ENCODE measurements around the gene KRT77. TPM values are rescaled to one million over a fixed set of nuclear protein-coding genes. Genes with fewer than 3 reads are reported as not detected.

KRT77 gene
- total RNA-seq, 4 donors from 2014 or later: not detected

DNA sequence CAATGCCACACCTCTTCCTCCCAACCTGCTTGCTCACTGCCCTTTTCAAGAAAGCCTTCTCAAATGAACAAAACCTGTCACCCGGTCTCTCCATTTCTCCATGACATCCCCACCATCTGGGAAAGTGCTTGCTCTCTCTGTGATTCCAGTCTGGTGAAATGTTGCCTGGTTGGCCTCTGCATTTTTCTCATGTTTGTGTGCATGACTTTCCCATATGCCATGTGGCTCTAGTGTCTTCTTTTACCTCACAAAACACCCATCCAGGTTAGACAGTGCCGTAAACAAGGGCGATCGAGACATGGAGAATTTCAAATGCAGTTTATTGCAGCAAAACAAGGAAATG is 28.9 kb downstream of the KRT77 start:
- Histone ChIP-seq H3K4me1 (no peaks in the 10 kb centered on the region), H3K27ac (no peak overlapping the region), H3K9me3 (no peaks in the 10 kb centered on the region), H3K36me3 (no peaks in the 10 kb centered on the region), H3K4me3 (no peak overlapping the region), H3K27me3 (peaks cover 3% of the 10 kb centered on the region)
- TF ChIP-seq POLR2A (IDR thresholded peaks at IDR 0.05) (no peak), EP300 (IDR thresholded peaks at IDR 0.05; ENCODE audit: low read depth) (no peak), POLR2AphosphoS5 (IDR thresholded peaks at IDR 0.05) (no peak)
- TF ChIP-seq, protein P1, sequence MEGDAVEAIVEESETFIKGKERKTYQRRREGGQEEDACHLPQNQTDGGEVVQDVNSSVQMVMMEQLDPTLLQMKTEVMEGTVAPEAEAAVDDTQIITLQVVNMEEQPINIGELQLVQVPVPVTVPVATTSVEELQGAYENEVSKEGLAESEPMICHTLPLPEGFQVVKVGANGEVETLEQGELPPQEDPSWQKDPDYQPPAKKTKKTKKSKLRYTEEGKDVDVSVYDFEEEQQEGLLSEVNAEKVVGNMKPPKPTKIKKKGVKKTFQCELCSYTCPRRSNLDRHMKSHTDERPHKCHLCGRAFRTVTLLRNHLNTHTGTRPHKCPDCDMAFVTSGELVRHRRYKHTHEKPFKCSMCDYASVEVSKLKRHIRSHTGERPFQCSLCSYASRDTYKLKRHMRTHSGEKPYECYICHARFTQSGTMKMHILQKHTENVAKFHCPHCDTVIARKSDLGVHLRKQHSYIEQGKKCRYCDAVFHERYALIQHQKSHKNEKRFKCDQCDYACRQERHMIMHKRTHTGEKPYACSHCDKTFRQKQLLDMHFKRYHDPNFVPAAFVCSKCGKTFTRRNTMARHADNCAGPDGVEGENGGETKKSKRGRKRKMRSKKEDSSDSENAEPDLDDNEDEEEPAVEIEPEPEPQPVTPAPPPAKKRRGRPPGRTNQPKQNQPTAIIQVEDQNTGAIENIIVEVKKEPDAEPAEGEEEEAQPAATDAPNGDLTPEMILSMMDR (IDR thresholded peaks at IDR 0.05): no peak
- WGBS, 2 donors (ENCODE audit: low coverage in 1 of 2): 84 to 89% methylated on average over 4 of the region's 4 CpGs
- in situ Hi-C loops (cut with MboI; ENCODE audit: low pct_ligation_motif_present in 1 of 4, low pct_unique_long_range_greater_than_20kb in 1 of 4, low sequenced_read_pairs in 3 of 4) (no loop called here), intact Hi-C loops (cut with DNase I; ENCODE audit: low total_unique reads) (no loop called here)
- DNase-seq: no peak

DNA sequence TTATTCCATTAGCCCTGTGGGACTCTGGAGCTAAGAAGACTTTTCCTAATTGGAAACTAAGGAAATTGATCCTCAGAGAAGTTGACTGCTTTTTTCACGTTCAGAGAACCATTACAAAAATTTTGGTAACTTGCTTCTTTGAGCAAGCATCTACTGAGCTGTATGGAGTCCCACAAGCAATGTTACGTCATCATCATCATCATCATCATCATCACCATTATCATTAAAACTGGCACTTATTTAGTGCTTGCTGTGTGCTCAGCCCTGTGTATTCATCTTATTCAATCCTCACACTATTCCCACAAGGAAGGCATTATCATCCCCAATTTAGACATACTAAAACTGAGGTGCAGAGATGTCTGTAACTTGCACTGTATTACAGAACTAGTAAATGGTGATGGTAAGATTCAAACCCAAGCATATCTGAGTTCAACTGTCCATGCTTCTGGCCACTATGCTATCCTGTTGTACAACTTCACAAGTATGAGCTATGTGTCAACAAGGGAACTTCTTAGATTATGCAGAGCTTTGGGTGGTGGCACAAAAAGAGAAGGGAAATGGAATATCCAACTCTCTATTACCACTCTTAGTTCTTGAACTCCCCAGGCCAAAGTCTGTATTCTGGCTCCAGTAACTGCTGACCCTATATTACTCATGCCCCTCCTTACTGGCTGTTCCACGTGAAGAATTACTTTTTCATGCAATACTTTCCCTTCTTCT is 29.5 kb downstream of the KRT77 start:
- no peak for DNase-seq
- Histone ChIP-seq H3K9me3 (no peaks in the 10 kb centered on the region), H3K36me3 (no peaks in the 10 kb centered on the region), H3K4me1 (no peaks in the 10 kb centered on the region), H3K27me3 (peaks cover 3% of the 10 kb centered on the region), H3K27ac (no peak overlapping the region), H3K4me3 (no peak overlapping the region)
- WGBS, 2 donors (ENCODE audit: low coverage in 1 of 2): 61 to 65% methylated on average over 3 of the region's 3 CpGs
- intact Hi-C loops (cut with DNase I; ENCODE audit: low total_unique reads): no loop called here
- in situ Hi-C loops (cut with MboI; ENCODE audit: low pct_ligation_motif_present in 1 of 4, low pct_unique_long_range_greater_than_20kb in 1 of 4, low sequenced_read_pairs in 3 of 4): no loop called here
- TF ChIP-seq POLR2A (IDR thresholded peaks at IDR 0.05): no peak

DNA sequence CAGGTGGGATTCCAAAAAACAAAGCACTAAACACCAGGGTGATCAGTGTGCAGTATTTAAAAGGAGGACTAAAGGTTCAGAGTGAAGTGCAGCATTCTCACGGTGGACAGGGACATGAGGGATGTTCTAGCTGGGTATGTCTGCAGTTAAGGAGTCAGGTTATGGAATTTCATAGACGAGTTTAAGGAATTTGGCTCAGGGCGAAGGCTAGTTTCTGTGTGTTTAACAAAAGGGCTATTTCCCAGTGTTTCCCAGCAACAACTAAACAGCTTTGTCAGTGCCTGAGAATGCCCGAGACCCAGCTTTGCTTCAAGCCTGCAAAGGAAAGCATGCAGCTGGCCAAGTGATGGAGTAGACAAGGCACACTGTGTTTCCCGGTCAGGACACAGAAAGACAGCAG is 30.1 kb downstream of the KRT77 start:
- no peaks in the 10 kb centered on the region for H3K9me3 ChIP-seq
- intact Hi-C loops (cut with DNase I; ENCODE audit: low total_unique reads): no loop called here
- no peaks in the 10 kb centered on the region for H3K4me1 ChIP-seq
- H3K27me3 ChIP-seq: no peaks in the 10 kb centered on the region
- WGBS, 2 donors (ENCODE audit: low coverage in 1 of 2): 55 to 59% methylated on average over 3 to 5 of the region's 5 CpGs
- TF ChIP-seq POLR2A (IDR thresholded peaks at IDR 0.05) (no peak), EP300 (IDR thresholded peaks at IDR 0.05; ENCODE audit: low read depth) (no peak), POLR2AphosphoS5 (IDR thresholded peaks at IDR 0.05) (no peak)
- TF ChIP-seq, protein P1 (IDR thresholded peaks at IDR 0.05): no peak
- H3K36me3 ChIP-seq: no peaks in the 10 kb centered on the region
- no peak overlapping the region for H3K27ac ChIP-seq
- in situ Hi-C loops (cut with MboI; ENCODE audit: low pct_ligation_motif_present in 1 of 4, low pct_unique_long_range_greater_than_20kb in 1 of 4, low sequenced_read_pairs in 3 of 4): no loop called here
- DNase-seq: no peak
- H3K4me3 ChIP-seq: no peak overlapping the region

DNA sequence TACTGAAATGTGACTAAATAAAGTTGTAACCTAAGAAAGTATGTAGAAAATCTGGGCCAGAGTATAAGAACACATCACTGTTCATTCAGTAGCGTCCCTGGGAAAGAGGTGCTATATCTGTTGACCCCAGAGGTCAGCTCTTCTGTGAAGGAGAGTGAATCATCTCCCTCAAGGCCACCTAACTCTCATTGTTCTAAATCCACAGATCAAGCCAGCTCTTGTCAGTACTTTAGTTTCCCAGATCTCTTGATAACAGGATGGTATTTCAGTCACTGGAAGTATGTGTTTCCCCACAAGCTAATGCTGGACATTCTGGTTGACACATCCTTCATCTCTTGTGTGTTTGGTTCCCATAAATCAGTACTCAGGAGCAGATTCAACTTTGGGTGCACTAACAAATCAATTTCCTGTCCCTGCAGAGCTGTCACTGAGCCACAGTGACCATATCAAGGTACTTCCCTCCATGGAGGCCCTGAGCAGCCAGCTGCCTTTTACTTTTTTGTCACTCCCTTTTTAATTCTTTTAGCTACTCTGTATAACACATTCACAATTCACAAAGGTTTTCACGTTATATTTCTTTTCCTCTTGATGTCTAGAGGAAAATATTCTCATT is 30.9 kb downstream of the KRT77 start:
- no peak for TF ChIP-seq POLR2A (IDR thresholded peaks at IDR 0.05)
- no peak for TF ChIP-seq POLR2AphosphoS5 (IDR thresholded peaks at IDR 0.05)
- TF ChIP-seq, protein P1 (IDR thresholded peaks at IDR 0.05): no peak
- TF ChIP-seq EP300 (IDR thresholded peaks at IDR 0.05; ENCODE audit: low read depth): no peak
- no peak for DNase-seq
- Histone ChIP-seq H3K27ac (no peak overlapping the region), H3K36me3 (no peaks in the 10 kb centered on the region), H3K9me3 (no peaks in the 10 kb centered on the region), H3K4me1 (no peaks in the 10 kb centered on the region), H3K27me3 (no peaks in the 10 kb centered on the region), H3K4me3 (no peak overlapping the region)
- intact Hi-C loops (cut with DNase I; ENCODE audit: low total_unique reads): no loop called here
- WGBS, 2 donors (ENCODE audit: low coverage in 1 of 2): 73 to 89% methylated on average over 1 to 2 of the region's 2 CpGs
- in situ Hi-C loops (cut with MboI; ENCODE audit: low pct_ligation_motif_present in 1 of 4, low pct_unique_long_range_greater_than_20kb in 1 of 4, low sequenced_read_pairs in 3 of 4): no loop called here

Data from transverse colon (tissue), 4 donors.